ENCODE data around the gene APOL2.

- no peak for TF ChIP-seq POLR2A (IDR thresholded peaks at IDR 0.05)
- TF ChIP-seq CTCF (IDR thresholded peaks at IDR 0.05): no peak
Measured at GRCh38 chr22:36182857-36183256, 56.5 kb downstream of the APOL2 start.

All from esophagus squamous epithelium (tissue), 4 donors.